Activated CD8-positive, alpha-beta memory T cell treated with anti-CD3 and anti-CD28 coated beads for 48 hours (primary cell): ENCODE measurements around the gene APOBEC3H.

Experiments
- DNase-seq, 3 experiments: peaks; one replicate each; pipeline ENCODE4 v3.0.0-alpha.2; 2020; ENCODE audit warnings: low read depth in 2 of 3, low spot score in 2 of 3

Gene APOBEC3H

DNA sequence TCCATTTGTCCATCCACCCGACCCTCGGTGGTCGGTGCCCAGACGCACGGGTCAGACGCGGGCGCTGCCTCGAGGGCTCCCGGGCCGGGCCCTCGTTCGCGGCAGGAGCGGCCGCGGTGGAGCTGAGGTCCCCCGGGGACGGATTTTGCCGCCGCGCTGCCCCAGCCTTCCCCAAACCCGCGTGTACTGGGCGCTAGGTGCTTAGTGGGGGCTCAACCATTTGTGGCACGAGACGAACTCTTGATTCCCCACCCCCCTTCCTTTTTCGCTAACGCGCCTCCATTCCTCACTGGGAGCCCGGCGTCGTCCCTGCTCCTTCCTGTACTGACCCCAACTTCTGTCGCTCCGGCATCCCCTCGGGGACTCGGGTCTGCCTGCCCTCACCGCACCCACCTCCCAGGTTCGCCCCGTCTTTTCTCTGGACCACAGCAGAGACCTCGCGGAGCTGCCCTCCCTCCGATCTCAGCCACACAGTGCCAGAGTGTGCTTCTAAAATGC, 56.2 kb downstream of the APOBEC3H start:
- no peak for DNase-seq
